G401 (cell line): ENCODE data around the gene DAPP1. TPM values are rescaled to one million over a fixed set of nuclear protein-coding genes. Genes with fewer than 3 reads are reported as not detected.

Experiments used
- DNase-seq: peaks from one replicate; pipeline ENCODE4 v3.0.0-alpha.2; 2015; ENCODE audit warnings: low spot score
- in situ Hi-C: cut with HindIII; loops from 2 replicates; pipeline ENCODE4 v1.10.0; 2016; ENCODE audit warnings: low sequenced_read_pairs, mixed read lengths
- total RNA-seq: library from RNA; depleted of rRNA; stranded (reverse); fragments of >200 nt; shearing (Covaris generic); gene quantifications from 2 replicates; pipeline ENCODE4 v1.2.3, GENCODE V29; 2014

The DAPP1 gene
- total RNA-seq, 1 experiment from 2014 or later: not detected

- in situ Hi-C loops: no loop called here
- DNase-seq: no peak
Measured at GRCh38 chr4:99847362-99847976, 30.8 kb downstream of the DAPP1 start.

GRCh38 chr4:99848591-99849001, 32.0 kb downstream of the DAPP1 start:
- in situ Hi-C loops: no loop called here
- no peak for DNase-seq

GRCh38 chr4:99852199-99852749, 35.6 kb downstream of the DAPP1 start:
- no peak for DNase-seq
- in situ Hi-C loops: no loop called here

- no peak for DNase-seq
- in situ Hi-C loops: no loop called here
Measured at GRCh38 chr4:99853190-99853589, 36.6 kb downstream of the DAPP1 start.

DNA sequence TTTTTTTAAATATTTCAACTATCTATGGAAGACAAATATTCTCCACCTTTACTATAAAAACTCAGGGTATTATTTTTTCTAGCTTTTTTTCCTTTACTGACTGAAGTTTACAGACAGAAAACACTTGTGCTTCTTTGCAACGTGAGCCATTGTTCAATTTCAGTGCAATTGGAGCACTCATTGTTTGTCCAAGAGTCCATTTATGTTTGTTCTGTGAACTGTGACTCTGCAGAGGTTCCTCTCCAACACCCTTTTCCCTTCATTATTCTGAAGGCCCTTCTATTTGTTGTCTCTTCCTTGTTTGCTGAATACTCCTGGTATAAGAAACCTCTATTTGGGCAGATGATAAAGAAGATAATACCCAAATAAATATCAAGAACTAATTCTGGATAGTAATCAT, 37.4 kb downstream of the DAPP1 start:
- in situ Hi-C loops: no loop called here
- DNase-seq: no peak

DNA sequence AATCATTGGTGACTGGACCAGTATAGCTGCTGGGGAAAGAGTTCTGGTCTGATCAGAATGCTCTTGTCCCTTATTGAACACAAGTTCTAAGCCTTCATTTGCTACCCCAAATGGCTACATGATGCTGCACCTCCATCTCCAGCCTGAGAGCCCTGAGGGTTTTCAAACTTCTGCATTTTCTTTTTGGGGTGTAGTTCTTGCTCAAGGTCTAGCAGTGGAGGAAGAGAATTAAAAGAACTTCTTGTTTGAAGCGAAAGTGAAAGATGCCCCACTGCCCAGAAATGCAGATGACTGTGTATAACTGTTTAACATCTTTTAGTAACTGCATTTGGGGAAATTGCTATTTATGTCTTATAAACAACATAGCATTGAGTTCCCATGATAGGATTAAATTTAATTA, 39.1 kb downstream of the DAPP1 start:
- in situ Hi-C loops: no loop called here
- DNase-seq: no peak

DNA sequence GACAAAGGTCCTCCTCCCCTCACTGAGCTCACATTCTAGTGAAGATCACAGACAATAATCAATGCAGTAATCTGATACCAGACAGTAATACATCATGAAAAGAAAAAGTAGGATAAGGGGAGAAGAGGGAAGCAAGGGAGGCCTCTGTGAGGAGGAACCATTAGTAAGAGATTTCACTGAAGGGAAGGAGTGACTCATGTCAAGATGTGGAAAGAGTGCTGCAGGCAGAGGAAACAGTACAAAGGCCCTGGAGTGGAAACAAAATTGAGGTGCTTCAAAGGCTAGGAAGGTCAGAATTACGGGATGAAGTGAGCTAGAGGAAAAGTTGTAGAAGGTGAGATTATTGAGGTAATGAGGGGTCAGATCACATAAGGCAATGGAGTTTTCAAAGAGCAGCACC, 39.5 kb downstream of the DAPP1 start:
- in situ Hi-C loops: no loop called here
- DNase-seq: no peak

- in situ Hi-C loops: no loop called here
- DNase-seq: no peak
Measured at GRCh38 chr4:99857307-99857706, 40.7 kb downstream of the DAPP1 start.

DNA sequence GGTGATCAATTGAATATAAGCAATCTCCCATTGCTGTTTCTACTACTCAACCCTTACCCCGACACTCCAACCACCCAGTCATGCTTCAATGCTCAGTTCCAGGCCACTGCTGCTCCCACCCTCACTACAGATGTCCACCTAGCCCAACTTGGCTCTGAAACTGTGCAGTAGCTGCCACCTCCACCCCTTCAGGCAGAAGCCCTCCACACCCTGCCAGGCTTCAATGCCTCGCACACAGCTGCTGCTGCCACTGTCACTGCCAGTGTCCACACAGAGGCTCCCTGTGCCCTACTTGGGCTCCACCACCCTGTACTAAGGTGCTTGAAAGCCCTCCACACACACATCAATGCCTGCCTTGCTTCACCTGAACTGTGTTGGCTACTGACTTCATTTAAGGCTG, 43.0 kb downstream of the DAPP1 start:
- DNase-seq: no peak
- in situ Hi-C loops: no loop called here

- no peak for DNase-seq
- in situ Hi-C loops: no loop called here
Measured at GRCh38 chr4:99860521-99860920, 43.9 kb downstream of the DAPP1 start.

DNA sequence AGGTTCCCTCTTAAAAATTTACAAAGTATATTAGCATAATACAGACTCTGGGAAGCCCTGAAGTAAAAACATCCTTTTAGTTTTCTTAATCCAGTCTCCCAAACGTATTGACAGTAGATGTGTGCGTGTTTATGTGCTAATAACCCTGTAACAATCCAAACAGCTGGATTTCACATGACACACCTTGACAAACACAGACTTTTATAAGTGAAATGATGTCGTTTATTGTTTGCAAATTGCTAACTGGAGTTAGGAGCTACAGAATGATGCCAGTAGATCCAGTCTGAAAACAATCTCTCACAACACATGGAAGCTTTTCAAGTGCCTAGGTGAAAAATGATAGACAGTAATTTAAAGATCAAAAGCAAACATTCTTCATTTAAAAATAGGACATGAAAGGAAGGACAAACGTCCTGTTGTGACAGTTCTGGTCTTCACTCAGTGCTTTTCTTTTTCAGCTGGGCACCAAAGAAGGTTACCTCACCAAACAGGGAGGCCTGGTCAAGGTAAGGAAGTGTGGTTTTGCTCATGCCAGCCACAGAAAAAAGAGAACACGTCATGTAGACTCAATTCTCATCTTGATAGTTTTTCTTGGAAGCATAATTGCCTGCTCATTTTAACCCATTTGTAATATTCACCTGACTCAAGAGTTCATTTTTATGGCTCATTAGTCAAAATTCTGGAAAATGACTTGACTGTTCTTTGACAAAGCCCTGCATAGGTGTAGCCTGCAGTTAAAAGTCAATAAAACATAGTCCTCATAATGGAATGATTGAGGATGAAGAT, 44.7 kb downstream of the DAPP1 start:
- no peak for DNase-seq
- in situ Hi-C loops: no loop called here

GRCh38 chr4:99863804-99864203, 47.2 kb downstream of the DAPP1 start:
- in situ Hi-C loops: no loop called here
- no peak for DNase-seq

DNA sequence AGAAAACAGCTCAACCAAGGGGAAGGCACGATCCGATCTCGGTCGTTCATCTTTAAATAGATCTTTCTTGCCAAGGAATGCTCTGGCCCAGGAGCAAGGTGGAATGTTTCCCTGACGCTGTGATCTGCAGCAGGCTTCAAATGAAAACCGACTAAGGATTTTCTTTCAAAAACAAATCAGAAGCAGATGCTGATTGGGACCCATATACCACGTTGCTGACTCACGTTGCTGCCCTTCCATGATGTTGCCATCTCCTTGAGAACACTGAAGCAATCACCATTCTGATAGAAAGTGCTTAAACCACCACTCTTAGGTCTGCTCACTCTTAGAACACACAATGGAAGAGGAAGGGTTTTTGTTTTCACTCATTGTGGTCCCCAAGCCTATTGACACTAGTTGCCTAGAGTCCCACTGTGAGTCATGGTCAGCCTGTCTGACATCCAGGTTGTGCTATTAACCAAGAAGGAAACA, 51.5 kb downstream of the DAPP1 start:
- in situ Hi-C loops: no loop called here
- no peak for DNase-seq

DNA sequence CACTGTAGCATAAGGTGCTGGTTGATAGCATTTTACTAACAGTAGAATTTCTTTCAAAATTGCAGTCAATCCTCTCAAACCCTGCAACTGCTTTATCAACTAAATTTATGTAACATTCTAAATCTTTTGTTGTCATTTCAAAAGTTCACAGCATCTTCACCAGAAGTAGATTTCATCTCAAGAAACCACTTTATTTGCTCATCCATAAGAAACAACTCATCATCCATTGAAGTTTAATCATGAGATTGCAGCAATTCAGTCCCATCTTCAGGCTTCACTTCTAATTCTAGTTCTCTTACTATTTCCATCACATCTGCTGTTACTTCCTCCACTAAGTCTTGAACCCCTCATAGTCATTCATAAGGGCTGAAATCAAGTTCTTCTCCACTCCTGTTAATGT, 55.9 kb downstream of the DAPP1 start:
- in situ Hi-C loops: no loop called here

GRCh38 chr4:99875071-99875470, 58.4 kb downstream of the DAPP1 start:
- DNase-seq: no peak
- in situ Hi-C loops: no loop called here

More for the DNA sequence above, 55.9 kb downstream of the DAPP1 start:
- DNase-seq: no peak

- in situ Hi-C loops: no loop called here
Measured at GRCh38 chr4:99876946-99877345, 60.3 kb downstream of the DAPP1 start.

DNA sequence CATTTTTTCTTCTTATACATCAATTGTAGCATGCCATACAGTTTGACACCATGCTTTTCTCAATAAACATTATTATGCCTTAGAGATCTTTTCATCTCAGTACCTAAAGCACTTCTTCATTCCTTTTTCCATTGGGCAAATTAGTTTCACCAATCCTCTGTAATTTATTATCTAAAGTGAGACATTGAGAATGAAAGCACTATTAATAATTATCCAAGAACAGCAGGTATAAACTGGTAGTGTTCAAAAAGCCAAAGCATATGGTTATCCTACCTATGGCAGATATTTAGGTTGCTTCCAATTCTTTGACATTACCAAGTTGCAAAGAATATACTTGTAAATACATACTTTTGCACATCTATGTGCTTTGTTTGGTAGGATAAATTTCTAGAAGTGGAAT, 62.0 kb downstream of the DAPP1 start:
- in situ Hi-C loops: no loop called here
- no peak for DNase-seq

More at GRCh38 chr4:99876946-99877345, 60.3 kb downstream of the DAPP1 start:
- no peak for DNase-seq

- DNase-seq: no peak
- in situ Hi-C loops: no loop called here
Measured at GRCh38 chr4:99879458-99879857, 62.8 kb downstream of the DAPP1 start.

GRCh38 chr4:99885063-99885664, 68.5 kb downstream of the DAPP1 start:
- in situ Hi-C loops: no loop called here
- DNase-seq: peak; percentile 12

- DNase-seq: no peak
- in situ Hi-C loops: no loop called here
Measured at GRCh38 chr4:99885687-99886086, 69.1 kb downstream of the DAPP1 start.
